ENCODE data around the gene SLC6A12. TPM values are rescaled to one million over a fixed set of nuclear protein-coding genes. Genes with fewer than 3 reads are reported as not detected.
A peak's percentile ranks its signal among the peaks of the same experiment; 100 is the strongest.

The SLC6A12 gene
- total RNA-seq, 1 experiment from 2014 or later, result 0.79 TPM

GRCh38 chr12:169528-170370 is 44.2 kb downstream of the SLC6A12 start (continued):
- TF ChIP-seq KAT7 (CRISPR knock-in tag; IDR thresholded peaks at IDR 0.05; ENCODE audit: borderline replicate concordance) (no peak), FOXK1 (CRISPR knock-in tag; IDR thresholded peaks at IDR 0.05) (no peak), AR (CRISPR knock-in tag; IDR thresholded peaks at IDR 0.05) (no peak)

- Mint-ChIP-seq H3K9me3 (no peaks in the 10 kb centered on the region), H3K4me3 (no peak overlapping the region), H3K4me1 (peaks cover 57% of the 10 kb centered on the region), H3K36me3 (no peaks in the 10 kb centered on the region), H3K27me3 (ENCODE audit: low read depth) (peaks cover 8% of the 10 kb centered on the region), H3K27ac (no peak overlapping the region)
- CTCF ChIA-PET, result interaction anchor here (0.8 to 4.4 kb wide), 7 partner anchors 10 to 51 kb away, joined by 3 to 28 read pairs (median 8); no protein-coding TSS in a partner anchor
- no peak for TF ChIP-seq NR1H2 (CRISPR knock-in tag; IDR thresholded peaks at IDR 0.05)
- TF ChIP-seq ZSCAN18 (CRISPR knock-in tag; IDR thresholded peaks at IDR 0.05), result no peak
- no peak for TF ChIP-seq HMGA2 (CRISPR knock-in tag; IDR thresholded peaks at IDR 0.05)
- no peak for TF ChIP-seq JAZF1 (CRISPR knock-in tag; IDR thresholded peaks at IDR 0.05)
- TF ChIP-seq PRRX2 (CRISPR knock-in tag; IDR thresholded peaks at IDR 0.05), result no peak
- TF ChIP-seq ZNF121 (CRISPR knock-in tag; IDR thresholded peaks at IDR 0.05), result no peak
- TF ChIP-seq PREB (CRISPR knock-in tag; IDR thresholded peaks at IDR 0.05; ENCODE audit: borderline replicate concordance), result no peak
- TF ChIP-seq FOXP1 (CRISPR knock-in tag; IDR thresholded peaks at IDR 0.05; ENCODE audit: borderline replicate concordance), result no peak
- TF ChIP-seq ZNF263 (CRISPR knock-in tag; IDR thresholded peaks at IDR 0.05; ENCODE audit: low read depth), result no peak
- no peak for TF ChIP-seq CREM (CRISPR knock-in tag; IDR thresholded peaks at IDR 0.05)
- no peak for TF ChIP-seq GABPB1 (CRISPR knock-in tag; IDR thresholded peaks at IDR 0.05)
- TF ChIP-seq ZBTB43 (CRISPR knock-in tag; IDR thresholded peaks at IDR 0.05), result no peak
- TF ChIP-seq ZNF425 (CRISPR knock-in tag; conservative IDR thresholded peaks at IDR 0.05), result no peak
- TF ChIP-seq ZMAT4 (CRISPR knock-in tag; IDR thresholded peaks at IDR 0.05), result no peak
- TF ChIP-seq OVOL2 (CRISPR knock-in tag; IDR thresholded peaks at IDR 0.05; ENCODE audit: borderline replicate concordance), result no peak
- TF ChIP-seq ERG (CRISPR knock-in tag; IDR thresholded peaks at IDR 0.05), result no peak
- TF ChIP-seq CTCF (IDR thresholded peaks at IDR 0.05), result no peak
- TF ChIP-seq CBFB (CRISPR knock-in tag; IDR thresholded peaks at IDR 0.05; ENCODE audit: low read depth), result no peak
- POLR2A ChIA-PET, result no interaction called here
- peak; percentile 51 for ATAC-seq
- DNase-seq (ENCODE audit: low spot score), result no peak
Observed at GRCh38 chr12:168763-169525, 45.0 kb downstream of the SLC6A12 start.
